ENCODE results near the gene SMIM38.

SMIM38 gene

GRCh38 chr11:69196783-69197169 lies 41.0 kb downstream of the SMIM38 start:
- no peaks in the 10 kb centered on the region for H3K36me3 ChIP-seq (ENCODE audit: control insufficient read depth in 2 of 2, insufficient read depth in 2 of 2, low read length in 2 of 2)
- H3K27ac ChIP-seq (ENCODE audit: low read length): no peak overlapping the region
- no peak overlapping the region for H3K4me3 ChIP-seq (ENCODE audit: low read length in 2 of 2)
- no peaks in the 10 kb centered on the region for H3K9me3 ChIP-seq (ENCODE audit: control insufficient read depth in 2 of 2, low read length in 2 of 2)
- H3K27me3 ChIP-seq (ENCODE audit: control insufficient read depth in 1 of 2, insufficient read depth in 2 of 2, low read length in 2 of 2): peaks cover 0 to 3% of the 10 kb centered on the region in 2 donors
- no peak overlapping the region for H3K9ac ChIP-seq (ENCODE audit: low read length in 2 of 2)
- H3K4me1 ChIP-seq (ENCODE audit: control insufficient read depth, insufficient read depth, low read length): peaks cover 3% of the 10 kb centered on the region

- Histone ChIP-seq H3K36me3 (ENCODE audit: control insufficient read depth in 2 of 2, insufficient read depth in 2 of 2, low read length in 2 of 2) (no peaks in the 10 kb centered on the region), H3K9me3 (ENCODE audit: control insufficient read depth in 2 of 2, low read length in 2 of 2) (no peaks in the 10 kb centered on the region), H3K4me3 (ENCODE audit: low read length in 2 of 2) (no peak overlapping the region), H3K27ac (ENCODE audit: low read length) (no peak overlapping the region), H3K9ac (ENCODE audit: low read length in 2 of 2) (no peak overlapping the region), H3K4me1 (ENCODE audit: control insufficient read depth, insufficient read depth, low read length) (peaks cover 3% of the 10 kb centered on the region), H3K27me3 (ENCODE audit: control insufficient read depth in 1 of 2, insufficient read depth in 2 of 2, low read length in 2 of 2) (peaks cover 0 to 5% of the 10 kb centered on the region in 2 donors)
Observed at GRCh38 chr11:69198891-69199582, 43.3 kb downstream of the SMIM38 start.

DNA sequence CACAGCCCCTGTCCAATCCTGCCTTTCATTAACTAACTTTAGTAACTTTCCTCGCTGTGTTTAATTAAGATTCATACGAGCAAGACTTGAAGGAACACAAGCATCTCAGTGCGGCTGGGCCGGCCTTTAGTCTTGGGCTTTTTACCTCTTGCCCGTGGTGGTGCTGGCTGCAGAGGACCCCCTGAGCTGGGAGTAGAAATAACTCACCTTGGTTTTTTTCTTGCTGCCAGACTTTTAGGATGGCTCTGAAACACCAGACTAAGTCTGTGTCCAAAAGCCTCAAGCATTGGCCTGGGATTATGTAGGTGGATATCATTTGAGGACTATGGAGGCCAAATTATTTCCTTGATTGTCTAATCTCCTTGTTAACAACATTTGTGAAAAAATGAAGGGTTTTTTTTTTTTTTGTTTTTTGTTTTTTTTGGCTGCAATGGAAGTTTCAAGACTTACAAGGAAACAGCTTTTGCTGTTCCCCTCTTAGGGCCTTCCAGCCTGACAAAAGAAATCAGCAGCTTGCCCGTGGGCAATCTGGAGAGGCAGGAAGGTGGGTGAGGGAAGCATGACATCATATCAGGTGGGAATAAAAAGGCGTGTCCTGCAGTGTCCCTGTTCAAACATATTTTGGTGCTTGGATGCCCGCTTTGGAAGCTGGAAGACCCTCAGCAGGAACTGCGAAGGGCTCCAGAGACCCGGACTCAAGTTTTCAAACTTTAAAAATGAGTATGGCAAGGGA lies 44.0 kb downstream of the SMIM38 start:
- Histone ChIP-seq H3K4me3 (ENCODE audit: low read length in 2 of 2) (no peak overlapping the region), H3K27me3 (ENCODE audit: control insufficient read depth in 1 of 2, insufficient read depth in 2 of 2, low read length in 2 of 2) (peaks cover 0 to 5% of the 10 kb centered on the region in 2 donors), H3K9me3 (ENCODE audit: control insufficient read depth in 2 of 2, low read length in 2 of 2) (no peaks in the 10 kb centered on the region), H3K27ac (ENCODE audit: low read length) (no peak overlapping the region), H3K36me3 (ENCODE audit: control insufficient read depth in 2 of 2, insufficient read depth in 2 of 2, low read length in 2 of 2) (no peaks in the 10 kb centered on the region), H3K9ac (ENCODE audit: low read length in 2 of 2) (no peak overlapping the region), H3K4me1 (ENCODE audit: control insufficient read depth, insufficient read depth, low read length) (peaks cover 3% of the 10 kb centered on the region)

DNA sequence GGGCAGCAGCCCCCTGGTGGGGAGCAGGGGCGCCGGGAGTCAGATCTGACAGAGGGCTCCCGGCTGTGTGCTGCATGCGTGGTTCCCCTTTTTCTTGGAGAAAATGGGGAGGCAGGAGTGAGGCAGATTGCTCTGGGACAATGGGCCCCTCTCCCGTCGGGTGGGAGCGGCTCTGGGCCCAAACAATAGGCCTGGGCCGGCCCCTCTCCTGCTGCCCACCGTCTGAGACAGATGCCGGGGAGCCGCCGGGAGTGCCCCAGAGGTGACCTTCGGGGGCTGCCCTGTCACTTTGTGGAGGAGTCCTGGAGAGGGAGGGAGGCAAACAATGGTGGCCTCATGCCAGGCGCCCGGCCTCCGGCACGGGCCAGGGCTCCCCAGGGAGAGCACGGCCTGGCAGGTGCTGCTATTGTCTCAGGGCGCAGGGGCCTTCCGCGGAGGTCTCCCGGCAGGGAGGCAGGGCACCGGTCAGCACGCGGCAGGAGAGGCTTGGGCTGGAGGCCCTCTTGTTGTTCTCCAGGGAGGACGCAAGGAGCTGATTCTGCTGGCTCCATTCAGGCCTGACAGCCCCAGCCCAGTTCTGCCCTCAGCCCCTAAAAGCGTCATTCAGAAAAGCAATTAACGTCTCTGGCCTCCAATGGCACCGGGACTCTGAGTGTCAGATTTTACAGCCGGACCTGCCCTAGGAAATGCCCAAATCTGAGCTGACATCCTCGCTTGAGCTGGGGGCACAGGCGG lies 44.8 kb downstream of the SMIM38 start:
- Histone ChIP-seq H3K9ac (ENCODE audit: low read length in 2 of 2) (no peak overlapping the region), H3K27ac (ENCODE audit: low read length) (no peak overlapping the region), H3K27me3 (ENCODE audit: control insufficient read depth in 1 of 2, insufficient read depth in 2 of 2, low read length in 2 of 2) (peaks cover 0 to 5% of the 10 kb centered on the region in 2 donors), H3K9me3 (ENCODE audit: control insufficient read depth in 2 of 2, low read length in 2 of 2) (no peaks in the 10 kb centered on the region), H3K4me3 (ENCODE audit: low read length in 2 of 2) (no peak overlapping the region), H3K4me1 (ENCODE audit: control insufficient read depth, insufficient read depth, low read length) (peaks cover 3% of the 10 kb centered on the region), H3K36me3 (ENCODE audit: control insufficient read depth in 2 of 2, insufficient read depth in 2 of 2, low read length in 2 of 2) (no peaks in the 10 kb centered on the region)

DNA sequence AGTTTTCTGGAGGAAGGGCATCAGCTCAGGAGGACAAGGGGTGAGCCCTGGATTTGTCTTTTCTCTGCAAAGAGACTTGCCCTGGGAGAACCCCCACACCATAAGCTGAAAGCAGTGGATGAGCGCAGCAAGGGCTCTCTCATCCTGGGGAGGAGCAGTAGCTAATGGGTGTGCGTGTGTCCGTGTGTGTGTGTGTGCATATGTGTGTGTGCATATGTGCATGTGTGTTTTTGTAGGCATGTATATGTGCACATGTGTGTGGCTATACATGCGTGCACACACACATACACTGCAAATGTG lies 45.3 kb downstream of the SMIM38 start:
- Histone ChIP-seq H3K36me3 (ENCODE audit: control insufficient read depth in 2 of 2, insufficient read depth in 2 of 2, low read length in 2 of 2) (no peaks in the 10 kb centered on the region), H3K4me3 (ENCODE audit: low read length in 2 of 2) (no peak overlapping the region), H3K4me1 (ENCODE audit: control insufficient read depth, insufficient read depth, low read length) (peaks cover 3% of the 10 kb centered on the region), H3K27ac (ENCODE audit: low read length) (no peak overlapping the region), H3K9me3 (ENCODE audit: control insufficient read depth in 2 of 2, low read length in 2 of 2) (no peaks in the 10 kb centered on the region), H3K27me3 (ENCODE audit: control insufficient read depth in 1 of 2, insufficient read depth in 2 of 2, low read length in 2 of 2) (peaks cover 0 to 5% of the 10 kb centered on the region in 2 donors), H3K9ac (ENCODE audit: low read length in 2 of 2) (no peak overlapping the region)

DNA sequence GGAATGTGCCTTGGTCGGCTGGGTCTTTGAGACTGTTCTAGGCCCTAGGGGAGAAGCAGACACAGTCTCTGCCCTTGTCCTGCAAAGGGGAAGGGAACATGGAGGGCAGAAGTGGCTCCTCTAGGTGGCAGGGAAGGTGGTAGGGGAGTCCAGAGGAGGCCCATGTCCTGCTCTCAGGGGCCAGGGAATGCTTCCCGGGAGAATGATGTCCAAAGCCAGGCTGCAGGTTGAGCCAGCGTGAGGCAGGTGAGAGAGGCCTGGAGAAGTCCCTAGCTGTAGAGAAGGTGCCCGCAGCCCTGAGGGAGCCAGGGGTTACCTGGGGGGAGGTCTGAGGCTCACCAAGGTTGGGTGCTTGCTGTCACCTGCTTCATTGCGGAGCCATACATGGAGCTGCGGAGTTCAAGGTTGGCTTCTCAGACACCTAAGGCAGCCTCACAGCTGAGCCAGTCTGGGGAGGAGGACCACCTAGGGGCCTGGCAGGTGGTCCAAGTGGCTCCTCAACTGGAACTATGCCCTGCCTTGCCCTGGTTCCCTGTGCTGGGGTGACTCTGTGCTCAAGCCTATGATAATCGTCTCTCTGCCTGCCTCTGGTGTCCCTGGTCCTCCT lies 46.1 kb downstream of the SMIM38 start:
- Histone ChIP-seq H3K27me3 (ENCODE audit: control insufficient read depth in 1 of 2, insufficient read depth in 2 of 2, low read length in 2 of 2) (peaks cover 0 to 5% of the 10 kb centered on the region in 2 donors), H3K4me3 (ENCODE audit: low read length in 2 of 2) (no peak overlapping the region)

GRCh38 chr11:69202511-69203221 lies 46.9 kb downstream of the SMIM38 start:
- H3K36me3 ChIP-seq (ENCODE audit: control insufficient read depth in 2 of 2, insufficient read depth in 2 of 2, low read length in 2 of 2): no peaks in the 10 kb centered on the region
- no peak overlapping the region for H3K9ac ChIP-seq (ENCODE audit: low read length in 2 of 2)
- H3K4me3 ChIP-seq (ENCODE audit: low read length in 2 of 2): no peak overlapping the region
- peaks cover 3% of the 10 kb centered on the region for H3K4me1 ChIP-seq (ENCODE audit: control insufficient read depth, insufficient read depth, low read length)
- no peak overlapping the region for H3K27ac ChIP-seq (ENCODE audit: low read length)
- H3K9me3 ChIP-seq (ENCODE audit: control insufficient read depth in 2 of 2, low read length in 2 of 2): no peaks in the 10 kb centered on the region
- peaks cover 0 to 5% of the 10 kb centered on the region in 2 donors for H3K27me3 ChIP-seq (ENCODE audit: control insufficient read depth in 1 of 2, insufficient read depth in 2 of 2, low read length in 2 of 2)

More for the DNA sequence above, 46.1 kb downstream of the SMIM38 start:
- no peaks in the 10 kb centered on the region for H3K36me3 ChIP-seq (ENCODE audit: control insufficient read depth in 2 of 2, insufficient read depth in 2 of 2, low read length in 2 of 2)
- no peaks in the 10 kb centered on the region for H3K9me3 ChIP-seq (ENCODE audit: control insufficient read depth in 2 of 2, low read length in 2 of 2)
- H3K9ac ChIP-seq (ENCODE audit: low read length in 2 of 2): no peak overlapping the region
- H3K27ac ChIP-seq (ENCODE audit: low read length): no peak overlapping the region
- peaks cover 3% of the 10 kb centered on the region for H3K4me1 ChIP-seq (ENCODE audit: control insufficient read depth, insufficient read depth, low read length)

- peaks cover 3 to 4% of the 10 kb centered on the region in 2 donors for H3K9me3 ChIP-seq (ENCODE audit: control insufficient read depth in 2 of 2, low read length in 2 of 2)
- peaks cover 0 to 5% of the 10 kb centered on the region in 2 donors for H3K27me3 ChIP-seq (ENCODE audit: control insufficient read depth in 1 of 2, insufficient read depth in 2 of 2, low read length in 2 of 2)
- no peak overlapping the region for H3K4me3 ChIP-seq (ENCODE audit: low read length in 2 of 2)
- H3K27ac ChIP-seq (ENCODE audit: low read length): no peak overlapping the region
- peaks cover 3% of the 10 kb centered on the region for H3K4me1 ChIP-seq (ENCODE audit: control insufficient read depth, insufficient read depth, low read length)
- no peak overlapping the region for H3K9ac ChIP-seq (ENCODE audit: low read length in 2 of 2)
- H3K36me3 ChIP-seq (ENCODE audit: control insufficient read depth in 2 of 2, insufficient read depth in 2 of 2, low read length in 2 of 2): no peaks in the 10 kb centered on the region
Observed at GRCh38 chr11:69203381-69203780, 47.6 kb downstream of the SMIM38 start.

GRCh38 chr11:69203901-69204245 lies 48.1 kb downstream of the SMIM38 start:
- H3K9ac ChIP-seq (ENCODE audit: low read length in 2 of 2): no peak overlapping the region
- H3K4me3 ChIP-seq (ENCODE audit: low read length in 2 of 2): no peak overlapping the region

GRCh38 chr11:69204246-69204940 lies 48.7 kb downstream of the SMIM38 start:
- no peak overlapping the region for H3K27ac ChIP-seq (ENCODE audit: low read length)
- H3K36me3 ChIP-seq (ENCODE audit: control insufficient read depth in 2 of 2, insufficient read depth in 2 of 2, low read length in 2 of 2): no peaks in the 10 kb centered on the region
- peaks cover 0 to 7% of the 10 kb centered on the region in 2 donors for H3K27me3 ChIP-seq (ENCODE audit: control insufficient read depth in 1 of 2, insufficient read depth in 2 of 2, low read length in 2 of 2)
- peaks cover 3% of the 10 kb centered on the region for H3K4me1 ChIP-seq (ENCODE audit: control insufficient read depth, insufficient read depth, low read length)
- no peak overlapping the region for H3K9ac ChIP-seq (ENCODE audit: low read length in 2 of 2)
- no peak overlapping the region for H3K4me3 ChIP-seq (ENCODE audit: low read length in 2 of 2)
- peaks cover 3 to 7% of the 10 kb centered on the region in 2 donors for H3K9me3 ChIP-seq (ENCODE audit: control insufficient read depth in 2 of 2, low read length in 2 of 2)

More at GRCh38 chr11:69203901-69204245, 48.1 kb downstream of the SMIM38 start:
- Histone ChIP-seq H3K4me1 (ENCODE audit: control insufficient read depth, insufficient read depth, low read length) (peaks cover 3% of the 10 kb centered on the region), H3K9me3 (ENCODE audit: control insufficient read depth in 2 of 2, low read length in 2 of 2) (peaks cover 3 to 7% of the 10 kb centered on the region in 2 donors), H3K27me3 (ENCODE audit: control insufficient read depth in 1 of 2, insufficient read depth in 2 of 2, low read length in 2 of 2) (peaks cover 0 to 7% of the 10 kb centered on the region in 2 donors), H3K27ac (ENCODE audit: low read length) (no peak overlapping the region), H3K36me3 (ENCODE audit: control insufficient read depth in 2 of 2, insufficient read depth in 2 of 2, low read length in 2 of 2) (no peaks in the 10 kb centered on the region)
